ENCODE data around the gene DEFB113.
"Not testable (repeated sequence)": the region's sequence is repeated elsewhere in the genome, so short reads cannot be mapped to it uniquely, and the experiment has no call there.

Gene DEFB113

DNA sequence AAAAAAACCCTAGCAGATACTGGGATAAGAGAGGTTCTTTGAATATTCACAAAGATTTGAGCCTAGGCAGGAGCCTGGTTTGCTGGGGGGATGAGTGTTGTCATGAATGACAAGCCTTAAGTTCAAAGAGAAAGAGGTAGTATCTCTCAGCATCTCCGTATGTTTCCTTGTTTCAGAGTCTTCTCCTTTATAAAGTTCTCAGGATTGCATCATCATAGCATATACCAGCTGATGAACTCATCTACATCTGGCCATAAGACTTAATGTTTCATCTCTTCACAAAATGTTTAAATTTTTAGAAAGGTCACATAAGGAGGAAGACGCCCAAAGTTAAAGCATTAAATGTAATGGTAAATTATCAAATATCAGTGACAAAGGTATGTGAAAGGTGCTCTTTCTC lies 22.6 kb downstream of the DEFB113 start:
- DNase-seq (ENCODE audit: extremely low spot score): no peak
- ChIA-PET CTCF (no interaction called here), POLR2A (no interaction called here)
- TF ChIP-seq CTCF (IDR thresholded peaks at IDR 0.05; ENCODE audit: control extremely low read depth, extremely low read depth, low read depth, missing control alignments): no peak

DNA sequence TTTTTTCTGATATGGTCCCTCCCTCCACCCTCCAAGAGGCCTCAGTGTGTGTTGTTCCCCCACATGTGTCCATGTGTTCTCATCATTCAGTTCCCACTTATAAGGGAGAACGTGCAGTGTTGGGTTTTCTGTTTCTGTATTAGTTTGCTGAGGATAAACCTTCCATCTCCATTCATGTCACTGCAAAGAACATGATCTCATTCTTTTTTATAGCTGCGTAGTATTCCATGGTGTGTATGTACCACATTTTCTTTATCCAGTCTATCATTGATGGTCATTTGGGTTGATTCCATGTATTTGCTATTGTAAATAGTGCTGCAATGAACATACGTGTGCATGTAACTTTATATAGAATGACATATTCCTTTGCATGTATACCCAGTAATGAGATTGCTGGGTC lies 25.4 kb downstream of the DEFB113 start:
- POLR2A ChIA-PET; DNase-seq (ENCODE audit: extremely low spot score): not testable (repeated sequence)
- CTCF ChIA-PET: interaction anchor here (1.2 to 1.7 kb wide), 2 partner anchors 9 to 12 kb away, joined by 3 to 6 read pairs; no protein-coding TSS in a partner anchor

DNA sequence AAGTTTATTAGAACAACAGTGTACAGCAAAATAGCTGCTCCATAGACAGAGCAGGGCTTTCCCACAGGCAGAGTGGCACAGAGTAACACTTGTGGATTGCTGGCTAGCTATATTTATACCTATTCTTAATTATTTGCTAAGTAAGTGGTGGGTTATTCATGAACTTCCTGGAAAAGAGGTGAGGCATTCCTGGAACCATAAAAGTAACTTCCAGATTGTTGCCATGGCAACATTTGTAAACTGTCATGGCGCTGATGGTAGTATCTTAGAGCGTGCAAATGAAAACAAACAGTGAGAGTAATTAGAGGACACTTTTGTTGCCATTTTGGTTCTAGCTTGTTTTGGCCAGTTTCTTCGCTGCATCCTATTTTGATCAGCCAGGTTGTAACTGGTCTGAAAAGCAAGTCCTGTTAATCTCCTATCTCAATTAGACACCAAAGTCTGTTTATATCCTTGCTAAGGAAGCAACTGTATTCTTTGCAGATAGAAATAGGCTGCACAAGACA lies 29.4 kb downstream of the DEFB113 start:
- POLR2A ChIA-PET: no interaction called here
- no peak for DNase-seq (ENCODE audit: extremely low spot score)
- CTCF ChIA-PET: interaction anchor here (0.9 to 1.4 kb wide), 5 partner anchors 10 to 530 kb away, joined by 3 to 4 read pairs (median 3); no protein-coding TSS in a partner anchor
- no peak for TF ChIP-seq CTCF (IDR thresholded peaks at IDR 0.05; ENCODE audit: control extremely low read depth, extremely low read depth, low read depth, missing control alignments)

GRCh38 chr6:49937811-49938210 lies 31.6 kb downstream of the DEFB113 start:
- no peak for TF ChIP-seq CTCF (IDR thresholded peaks at IDR 0.05; ENCODE audit: control extremely low read depth, extremely low read depth, low read depth, missing control alignments)
- POLR2A ChIA-PET: no interaction called here
- CTCF ChIA-PET: no interaction called here
- no peak for DNase-seq (ENCODE audit: extremely low spot score)

DNA sequence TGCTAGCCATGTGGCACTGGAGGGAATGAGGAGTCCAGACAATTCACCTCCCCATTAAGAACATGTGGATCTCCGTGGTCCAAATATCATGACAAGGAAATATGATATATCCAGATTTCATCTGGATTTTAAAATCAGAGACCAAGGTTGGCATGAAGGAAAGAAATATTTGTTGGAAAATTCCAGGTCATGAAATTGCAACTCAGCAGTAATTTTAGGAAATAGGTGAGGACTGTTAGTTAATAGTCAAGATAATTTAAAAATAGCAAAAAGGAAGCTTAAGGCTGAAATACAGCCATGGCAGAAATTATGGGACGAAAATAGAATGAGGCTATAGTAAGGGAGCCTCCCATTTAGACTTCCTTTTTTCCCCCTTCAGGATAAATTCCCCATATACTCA lies 32.4 kb downstream of the DEFB113 start:
- CTCF ChIA-PET: no interaction called here
- DNase-seq (ENCODE audit: extremely low spot score): no peak

DNA sequence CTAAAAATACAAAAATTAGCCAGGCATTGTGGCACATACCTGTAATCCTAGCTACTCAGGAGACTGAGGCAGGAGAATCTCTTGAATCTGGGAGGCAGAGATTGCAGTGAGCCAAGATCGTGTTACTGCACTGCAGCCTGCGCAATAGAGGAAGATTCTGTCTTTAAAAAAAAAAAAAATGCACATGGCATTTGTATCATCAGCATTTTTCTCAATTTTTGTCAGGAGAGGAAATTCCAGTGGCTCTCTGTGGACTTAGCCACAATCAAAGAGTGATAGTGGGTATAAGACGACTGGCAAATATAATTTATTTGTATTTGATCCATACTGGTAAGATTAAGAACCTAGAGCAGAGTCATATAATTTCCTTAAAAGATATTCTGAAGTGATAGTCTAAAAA lies 34.0 kb downstream of the DEFB113 start:
- POLR2A ChIA-PET: no interaction called here
- TF ChIP-seq CTCF (IDR thresholded peaks at IDR 0.05; ENCODE audit: control extremely low read depth, extremely low read depth, low read depth, missing control alignments): no peak
- no peak for DNase-seq (ENCODE audit: extremely low spot score)
- CTCF ChIA-PET: interaction anchor here (1.6 kb wide), 1 partner anchor 9 kb away, joined by 6 read pairs; no protein-coding TSS in a partner anchor

More for the DNA sequence above, 32.4 kb downstream of the DEFB113 start:
- POLR2A ChIA-PET: no interaction called here
- no peak for TF ChIP-seq CTCF (IDR thresholded peaks at IDR 0.05; ENCODE audit: control extremely low read depth, extremely low read depth, low read depth, missing control alignments)

GRCh38 chr6:49934770-49935169 lies 34.7 kb downstream of the DEFB113 start:
- no peak for TF ChIP-seq CTCF (IDR thresholded peaks at IDR 0.05; ENCODE audit: control extremely low read depth, extremely low read depth, low read depth, missing control alignments)
- CTCF ChIA-PET: interaction anchor here (1.6 kb wide), 1 partner anchor 10 kb away, joined by 6 read pairs; no protein-coding TSS in a partner anchor
- POLR2A ChIA-PET: no interaction called here
- no peak for DNase-seq (ENCODE audit: extremely low spot score)

Data from GM10248 (cell line).